DND-41 (cell line): Measurements from ENCODE around the gene SAG.

ENCODE experiments used
- ATAC-seq: fragments of 200-7000 bp; cut with Tn5 transposase; 3 replicates; pipeline ENCODE4 v1.9.1; 2021; ENCODE audit warnings: low read depth; ENCODE audit not compliant: insufficient read depth
- DNase-seq: peaks from one replicate; pipeline ENCODE4 v3.0.0-alpha.2; 2020
- H2AFZ ChIP-seq: 2 replicates; pipeline ENCODE4 v1.6.0; 2012; ENCODE audit warnings: low read depth, low read length
- H3K27ac ChIP-seq: 2 replicates; pipeline ENCODE4 v1.5.1; 2012; ENCODE audit warnings: low read length, inconsistent platforms
- H3K27me3 ChIP-seq: fragments of 200-600 bp; sonication (generic); 2 replicates; pipeline ENCODE4 v1.6.0; 2012; ENCODE audit warnings: low read length, mild to moderate bottlenecking, inconsistent platforms; ENCODE audit not compliant: insufficient read depth, poor library complexity
- H3K36me3 ChIP-seq: 2 replicates; pipeline ENCODE4 v1.5.1; 2012; ENCODE audit warnings: low read length, inconsistent platforms; ENCODE audit not compliant: insufficient read depth
- H3K4me1 ChIP-seq: 2 replicates; pipeline ENCODE4 v1.5.1; 2012; ENCODE audit warnings: mild to moderate bottlenecking, low read length; ENCODE audit not compliant: insufficient read depth
- H3K4me2 ChIP-seq: 2 replicates; pipeline ENCODE4 v1.6.0; 2012; ENCODE audit warnings: mild to moderate bottlenecking, moderate library complexity, low read length, inconsistent platforms; ENCODE audit not compliant: insufficient read depth
- H3K4me3 ChIP-seq, 2 experiments: fragments of 200-600 bp in 1 of 2; shearing (Covaris generic) in 1 of 2; 2 replicates each; pipeline ENCODE4 v1.5.1; 2012 to 2016; ENCODE audit warnings: inconsistent platforms in 2 of 2, low read length in 2 of 2, mild to moderate bottlenecking in 2 of 2, low read depth in 1 of 2, moderate library complexity in 1 of 2
- H3K79me2 ChIP-seq: 2 replicates; pipeline ENCODE4 v1.6.0; 2012; ENCODE audit warnings: low read length, inconsistent platforms; ENCODE audit not compliant: insufficient read depth
- H3K9ac ChIP-seq: 2 replicates; pipeline ENCODE4 v1.6.0; 2012; ENCODE audit warnings: low read depth, mild to moderate bottlenecking, inconsistent platforms, low read length, moderate library complexity
- H3K9me3 ChIP-seq: 2 replicates; pipeline ENCODE4 v1.5.1; 2012; ENCODE audit warnings: low read length, moderate library complexity, mild to moderate bottlenecking, inconsistent platforms; ENCODE audit not compliant: insufficient read depth, severe bottlenecking
- H4K20me1 ChIP-seq: 2 replicates; pipeline ENCODE4 v1.6.0; 2012; ENCODE audit warnings: low read length; ENCODE audit not compliant: insufficient read depth
- CTCF ChIP-seq: IDR thresholded peaks from 2 replicates; pipeline ENCODE4 v1.5.1; 2012; ENCODE audit warnings: borderline replicate concordance, low read length, moderate library complexity, mild to moderate bottlenecking; ENCODE audit not compliant: poor library complexity, severe bottlenecking; ENCODE audit errors: extremely low read depth
- EZH2 ChIP-seq: IDR thresholded peaks from 3 replicates; pipeline ENCODE4 v1.6.1; 2012; ENCODE audit warnings: borderline replicate concordance, low read depth, mild to moderate bottlenecking, moderate library complexity, low read length, inconsistent platforms; ENCODE audit not compliant: severe bottlenecking

SAG gene

GRCh38 chr2:233351423-233351822 lies 43.8 kb downstream of the SAG start:
- peaks cover under 1% of the 10 kb centered on the region for H3K27me3 ChIP-seq
- H2AFZ ChIP-seq, result no peak overlapping the region
- H4K20me1 ChIP-seq, result peaks cover 8% of the 10 kb centered on the region; the same call in 1 of the 2 replicates
- peaks cover 23% of the 10 kb centered on the region for H3K4me1 ChIP-seq
- no peaks in the 10 kb centered on the region for H3K36me3 ChIP-seq
- no peak overlapping the region for H3K4me2 ChIP-seq
- TF ChIP-seq EZH2 (no peak), CTCF (no peak)
- DNase-seq, result no peak
- H3K9me3 ChIP-seq, result no peaks in the 10 kb centered on the region
- H3K9ac ChIP-seq, result no peak overlapping the region
- ATAC-seq, result no peak
- no peak overlapping the region for H3K27ac ChIP-seq
- H3K4me3 ChIP-seq, result no peak overlapping the region
- peaks cover 16% of the 10 kb centered on the region for H3K79me2 ChIP-seq

DNA sequence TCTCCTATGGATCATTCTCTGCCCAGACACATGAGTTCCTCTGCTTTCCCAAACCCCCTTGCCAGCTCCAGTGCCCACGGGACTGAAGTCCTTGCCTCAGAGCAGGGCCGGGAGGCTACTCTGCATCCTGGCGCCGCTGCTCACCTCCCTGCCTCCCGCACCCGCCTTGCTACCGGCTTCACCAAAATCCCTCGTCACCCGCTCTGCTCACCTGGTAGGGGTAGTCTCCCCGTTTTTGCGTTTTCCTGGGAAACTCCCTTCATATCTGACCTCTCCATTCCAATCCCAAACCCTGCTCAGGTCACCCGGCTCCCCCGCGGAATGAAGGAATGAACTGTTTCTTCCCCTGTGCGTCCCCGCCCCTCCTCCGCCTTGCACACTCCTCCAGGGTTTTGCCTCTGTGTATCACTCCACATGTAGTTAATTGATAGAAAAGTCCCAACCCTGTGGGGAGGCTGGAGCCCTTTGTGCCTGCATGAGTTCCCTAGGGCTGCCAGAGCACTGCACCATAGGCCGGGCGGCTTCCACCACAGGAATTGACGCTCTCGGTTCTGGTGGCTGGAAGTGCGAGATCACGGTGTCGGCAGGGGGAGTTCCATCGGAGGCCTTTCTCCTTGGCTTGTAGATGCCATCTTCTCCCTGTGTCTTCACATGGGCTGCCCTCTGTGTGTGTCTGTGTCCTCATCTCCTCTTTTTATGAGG lies 44.7 kb downstream of the SAG start:
- no peak overlapping the region for H2AFZ ChIP-seq
- H3K27me3 ChIP-seq, result no peaks in the 10 kb centered on the region
- H3K4me2 ChIP-seq, result no peak overlapping the region
- no peak overlapping the region for H3K27ac ChIP-seq
- no peak for DNase-seq
- peaks cover 22% of the 10 kb centered on the region for H3K79me2 ChIP-seq
- H4K20me1 ChIP-seq, result peaks cover 12% of the 10 kb centered on the region; the same call in 1 of the 2 replicates
- peaks cover 5% of the 10 kb centered on the region; the same call in 1 of the 2 replicates for H3K36me3 ChIP-seq
- H3K9me3 ChIP-seq, result no peaks in the 10 kb centered on the region
- peaks cover 31% of the 10 kb centered on the region for H3K4me1 ChIP-seq
- no peak overlapping the region for H3K4me3 ChIP-seq
- no peak overlapping the region for H3K9ac ChIP-seq
- TF ChIP-seq EZH2 (no peak), CTCF (no peak)
- ATAC-seq, result no peak

DNA sequence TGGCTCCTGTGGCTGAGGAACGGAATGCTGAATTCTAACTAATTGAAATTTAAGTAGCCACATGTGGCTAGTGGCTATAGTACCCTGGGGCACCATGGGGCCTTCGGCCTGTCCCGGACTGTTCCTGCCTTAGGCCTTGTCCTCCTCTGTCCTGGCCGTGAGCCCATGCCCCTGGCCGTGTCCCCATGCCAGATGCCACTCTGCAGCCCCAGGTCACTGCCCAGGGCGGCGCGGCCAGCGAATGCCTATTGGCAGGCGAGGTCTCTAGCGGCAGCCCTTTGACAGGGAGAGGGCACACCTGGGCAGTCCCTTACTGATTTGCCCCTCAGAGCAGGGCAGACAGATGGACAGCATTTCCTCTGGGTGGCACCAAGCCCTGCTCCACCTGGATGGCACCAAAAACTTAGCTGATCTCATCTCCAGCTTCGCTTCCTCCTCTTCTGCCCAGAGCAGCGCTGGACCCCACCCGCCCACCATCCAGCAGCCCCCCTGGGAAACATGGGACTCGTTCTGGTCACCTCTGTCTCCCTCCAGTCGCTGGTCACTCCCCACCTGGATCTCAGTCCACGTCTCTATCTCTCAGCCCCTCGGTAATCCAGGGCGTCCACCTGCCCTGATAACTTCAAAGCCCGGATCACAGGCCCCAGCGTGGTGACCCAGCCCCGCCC lies 45.6 kb downstream of the SAG start:
- TF ChIP-seq EZH2 (no peak), CTCF (no peak)
- Histone ChIP-seq H3K27ac (no peak overlapping the region), H3K4me2 (peak overlapping the region; percentile 88), H2AFZ (peak overlapping the region; percentile 78; the same call in 1 of the 2 replicates), H3K27me3 (no peaks in the 10 kb centered on the region), H4K20me1 (peaks cover 12% of the 10 kb centered on the region), H3K4me1 (peaks cover 35% of the 10 kb centered on the region), H3K9ac (peak overlapping the region; percentile 47; the same call in 1 of the 2 replicates), H3K79me2 (peaks cover 28% of the 10 kb centered on the region), H3K9me3 (no peaks in the 10 kb centered on the region), H3K36me3 (peaks cover 5% of the 10 kb centered on the region; the same call in 1 of the 2 replicates), H3K4me3 (no peak overlapping the region)
- ATAC-seq (no peak), DNase-seq (no peak)
